ENCODE measurements around the gene CACNA1G.

CACNA1G gene

DNA sequence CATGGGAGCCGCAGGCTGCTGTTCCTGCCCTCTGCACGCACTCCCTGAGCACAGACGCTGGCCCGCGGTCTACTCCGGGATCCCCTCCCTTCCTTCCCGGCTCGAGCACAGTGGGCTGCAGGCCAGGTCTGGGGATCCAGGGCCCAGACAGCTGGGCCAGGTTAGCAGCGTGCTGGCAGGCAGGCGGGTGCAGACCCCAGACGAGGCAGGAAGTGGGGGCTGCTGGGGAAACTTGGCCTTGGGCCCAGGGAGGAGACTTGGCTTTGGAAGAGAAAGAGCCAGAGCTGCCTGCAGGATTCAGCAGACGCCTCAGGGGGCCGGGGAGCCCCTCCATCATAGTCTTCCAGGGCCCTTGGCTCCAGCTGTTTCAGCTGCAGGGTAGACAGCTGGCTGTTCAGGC lies 44.0 kb downstream of the CACNA1G start:
- Histone ChIP-seq H3K9me3 (ENCODE audit: control insufficient read depth, insufficient read depth, low read length) (no peaks in the 10 kb centered on the region), H3K4me2 (ENCODE audit: low read length) (no peak overlapping the region), H3K4me1 (ENCODE audit: control insufficient read depth, low read length) (no peaks in the 10 kb centered on the region), H3K4me3 (ENCODE audit: low read length) (no peak overlapping the region), H3K79me2 (ENCODE audit: control insufficient read depth, low read length) (no peaks in the 10 kb centered on the region), H3K27ac (ENCODE audit: low read depth, low read length) (no peak overlapping the region), H4K20me1 (ENCODE audit: control insufficient read depth, insufficient read depth, low read depth, low read length) (no peaks in the 10 kb centered on the region), H3F3A (ENCODE audit: control insufficient read depth, insufficient read depth) (no peaks in the 10 kb centered on the region), H3K27me3 (ENCODE audit: control insufficient read depth, low read length) (peaks cover 9% of the 10 kb centered on the region), H3K9me2 (replicated peaks; ENCODE audit: control insufficient read depth, low read length) (no peaks in the 10 kb centered on the region), H3K36me3 (ENCODE audit: control insufficient read depth, low read length) (no peaks in the 10 kb centered on the region)
- TF ChIP-seq, protein P1, sequence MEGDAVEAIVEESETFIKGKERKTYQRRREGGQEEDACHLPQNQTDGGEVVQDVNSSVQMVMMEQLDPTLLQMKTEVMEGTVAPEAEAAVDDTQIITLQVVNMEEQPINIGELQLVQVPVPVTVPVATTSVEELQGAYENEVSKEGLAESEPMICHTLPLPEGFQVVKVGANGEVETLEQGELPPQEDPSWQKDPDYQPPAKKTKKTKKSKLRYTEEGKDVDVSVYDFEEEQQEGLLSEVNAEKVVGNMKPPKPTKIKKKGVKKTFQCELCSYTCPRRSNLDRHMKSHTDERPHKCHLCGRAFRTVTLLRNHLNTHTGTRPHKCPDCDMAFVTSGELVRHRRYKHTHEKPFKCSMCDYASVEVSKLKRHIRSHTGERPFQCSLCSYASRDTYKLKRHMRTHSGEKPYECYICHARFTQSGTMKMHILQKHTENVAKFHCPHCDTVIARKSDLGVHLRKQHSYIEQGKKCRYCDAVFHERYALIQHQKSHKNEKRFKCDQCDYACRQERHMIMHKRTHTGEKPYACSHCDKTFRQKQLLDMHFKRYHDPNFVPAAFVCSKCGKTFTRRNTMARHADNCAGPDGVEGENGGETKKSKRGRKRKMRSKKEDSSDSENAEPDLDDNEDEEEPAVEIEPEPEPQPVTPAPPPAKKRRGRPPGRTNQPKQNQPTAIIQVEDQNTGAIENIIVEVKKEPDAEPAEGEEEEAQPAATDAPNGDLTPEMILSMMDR (IDR thresholded peaks at IDR 0.05; ENCODE audit: low read depth, low read length, poor library complexity, severe bottlenecking): no peak
- TF ChIP-seq EZH2phosphoT487 (IDR thresholded peaks at IDR 0.05; ENCODE audit: borderline replicate concordance, low read length): no peak

DNA sequence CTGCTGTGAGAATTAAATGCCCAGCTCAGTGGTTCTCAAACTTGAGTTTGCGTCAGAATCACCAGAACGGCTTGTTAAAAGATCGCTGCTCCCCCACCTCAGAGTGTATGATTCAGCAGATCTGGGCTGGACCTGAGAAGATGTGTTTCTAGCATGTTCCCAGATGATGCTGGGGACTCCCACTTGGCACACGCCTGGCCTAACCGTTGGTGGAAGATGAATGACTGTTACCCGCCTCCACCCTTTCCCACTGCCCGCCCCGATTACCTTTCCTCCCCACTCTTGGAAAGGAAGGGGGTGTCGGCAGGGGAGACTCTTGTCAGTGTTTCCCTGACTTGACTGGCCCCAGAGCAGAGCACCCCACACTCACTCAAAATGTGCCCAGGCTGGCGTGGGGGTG lies 44.9 kb downstream of the CACNA1G start:
- Histone ChIP-seq H3K36me3 (ENCODE audit: control insufficient read depth, low read length) (no peaks in the 10 kb centered on the region), H3K27ac (ENCODE audit: low read depth, low read length) (no peak overlapping the region), H3K4me2 (ENCODE audit: low read length) (no peak overlapping the region), H3K27me3 (ENCODE audit: control insufficient read depth, low read length) (peaks cover 9% of the 10 kb centered on the region), H3K79me2 (ENCODE audit: control insufficient read depth, low read length) (no peaks in the 10 kb centered on the region), H3K4me3 (ENCODE audit: low read length) (no peak overlapping the region), H3K4me1 (ENCODE audit: control insufficient read depth, low read length) (no peaks in the 10 kb centered on the region), H3K9me2 (replicated peaks; ENCODE audit: control insufficient read depth, low read length) (no peaks in the 10 kb centered on the region), H4K20me1 (ENCODE audit: control insufficient read depth, insufficient read depth, low read depth, low read length) (no peaks in the 10 kb centered on the region), H3F3A (ENCODE audit: control insufficient read depth, insufficient read depth) (no peaks in the 10 kb centered on the region), H3K9me3 (ENCODE audit: control insufficient read depth, insufficient read depth, low read length) (no peaks in the 10 kb centered on the region)
- TF ChIP-seq, protein P1 (IDR thresholded peaks at IDR 0.05; ENCODE audit: low read depth, low read length, poor library complexity, severe bottlenecking): no peak
- TF ChIP-seq EZH2phosphoT487 (IDR thresholded peaks at IDR 0.05; ENCODE audit: borderline replicate concordance, low read length): no peak

DNA sequence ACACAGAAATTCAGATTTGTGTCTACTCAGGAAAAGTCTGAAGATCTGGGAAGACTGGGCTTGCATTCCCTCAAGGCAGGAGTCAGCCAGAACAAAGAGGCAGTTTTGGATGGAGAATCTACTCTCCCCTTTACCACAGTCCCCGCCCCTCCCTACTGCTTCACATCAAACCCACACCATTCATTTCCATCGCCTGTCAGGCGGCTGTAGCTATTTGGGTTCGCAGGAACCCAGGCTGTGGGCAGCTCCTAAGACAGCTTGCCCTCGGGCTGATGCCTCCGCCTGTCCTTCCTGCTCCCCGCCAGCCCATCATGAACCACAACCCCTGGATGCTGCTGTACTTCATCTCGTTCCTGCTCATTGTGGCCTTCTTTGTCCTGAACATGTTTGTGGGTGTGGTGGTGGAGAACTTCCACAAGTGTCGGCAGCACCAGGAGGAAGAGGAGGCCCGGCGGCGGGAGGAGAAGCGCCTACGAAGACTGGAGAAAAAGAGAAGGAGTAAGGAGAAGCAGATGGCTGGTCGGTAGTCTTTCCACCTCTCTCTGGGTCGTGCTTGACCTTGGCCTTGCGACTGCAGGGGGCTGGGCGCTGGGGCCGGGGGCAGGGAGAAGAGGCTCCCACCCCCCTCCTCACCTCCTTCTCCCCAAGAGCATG lies 47.1 kb downstream of the CACNA1G start:
- H3K27ac ChIP-seq (ENCODE audit: low read depth, low read length): no peak overlapping the region
- H3K79me2 ChIP-seq (ENCODE audit: control insufficient read depth, low read length): no peaks in the 10 kb centered on the region
- no peaks in the 10 kb centered on the region for H3K36me3 ChIP-seq (ENCODE audit: control insufficient read depth, low read length)
- no peak overlapping the region for H3K4me2 ChIP-seq (ENCODE audit: low read length)
- no peaks in the 10 kb centered on the region for H3K9me2 ChIP-seq (replicated peaks; ENCODE audit: control insufficient read depth, low read length)
- no peak overlapping the region for H3K4me3 ChIP-seq (ENCODE audit: low read length)
- no peaks in the 10 kb centered on the region for H3K4me1 ChIP-seq (ENCODE audit: control insufficient read depth, low read length)
- no peaks in the 10 kb centered on the region for H4K20me1 ChIP-seq (ENCODE audit: control insufficient read depth, insufficient read depth, low read depth, low read length)
- peaks cover 9% of the 10 kb centered on the region for H3K27me3 ChIP-seq (ENCODE audit: control insufficient read depth, low read length)
- no peaks in the 10 kb centered on the region for H3F3A ChIP-seq (ENCODE audit: control insufficient read depth, insufficient read depth)
- TF ChIP-seq, protein P1 (IDR thresholded peaks at IDR 0.05; ENCODE audit: low read depth, low read length, poor library complexity, severe bottlenecking): no peak
- no peak for TF ChIP-seq EZH2phosphoT487 (IDR thresholded peaks at IDR 0.05; ENCODE audit: borderline replicate concordance, low read length)
- H3K9me3 ChIP-seq (ENCODE audit: control insufficient read depth, insufficient read depth, low read length): no peaks in the 10 kb centered on the region
